ENCODE measurements around the gene NCAPD2. TPM values are rescaled to one million over a fixed set of nuclear protein-coding genes. Genes with fewer than 3 reads are reported as not detected.

NCAPD2 gene
- total and polyA plus RNA-seq, 3 donors from 2014 or later: 42.9 to 46.6 (median 43.1) TPM

- intact Hi-C loops (cut with DNase I; ENCODE audit: low total_unique reads): no loop called here
- peak overlapping the region in 1 of 2 donors; percentile 32 for H3K27ac ChIP-seq
- no peaks in the 10 kb centered on the region for H3K9me3 ChIP-seq
- TF ChIP-seq CTCF (IDR thresholded peaks at IDR 0.05) (no peak), POLR2A (IDR thresholded peaks at IDR 0.05) (no peak)
- no peak for DNase-seq
- whole genome bisulfite sequencing, 2 donors: 67 to 87% methylated on average over 13 of the region's 13 CpGs
- peaks cover 3% of the 10 kb centered on the region for H3K36me3 ChIP-seq (ENCODE audit: low read depth, missing control alignments)
- no peaks in the 10 kb centered on the region for H3K27me3 ChIP-seq
- H3K4me1 ChIP-seq: peaks cover 23% of the 10 kb centered on the region
- no peak overlapping the region for H3K4me3 ChIP-seq
Observed at GRCh38 chr12:6542209-6543009, 48.5 kb downstream of the NCAPD2 start.

- TF ChIP-seq POLR2A (IDR thresholded peaks at IDR 0.05) (no peak), CTCF (IDR thresholded peaks at IDR 0.05) (no peak)
Observed at GRCh38 chr12:6546016-6546415, 52.1 kb downstream of the NCAPD2 start.

GRCh38 chr12:6547566-6547965, 53.7 kb downstream of the NCAPD2 start:
- intact Hi-C loops (cut with DNase I; ENCODE audit: low total_unique reads): no loop called here
- H3K4me1 ChIP-seq: peaks cover 39% of the 10 kb centered on the region
- TF ChIP-seq CTCF (IDR thresholded peaks at IDR 0.05) (no peak), POLR2A (IDR thresholded peaks at IDR 0.05) (no peak)
- H3K27me3 ChIP-seq: no peaks in the 10 kb centered on the region
- WGBS, 2 donors: 69 to 78% methylated on average over 1 of the region's 1 CpG
- H3K36me3 ChIP-seq (ENCODE audit: low read depth, missing control alignments): peaks cover 3% of the 10 kb centered on the region
- peak overlapping the region in 1 of 2 donors; percentile 50 for H3K27ac ChIP-seq
- no peaks in the 10 kb centered on the region for H3K9me3 ChIP-seq
- no peak overlapping the region for H3K4me3 ChIP-seq
- no peak for DNase-seq

More at GRCh38 chr12:6546016-6546415, 52.1 kb downstream of the NCAPD2 start:
- no peak overlapping the region for H3K4me3 ChIP-seq
- peaks cover 3% of the 10 kb centered on the region for H3K36me3 ChIP-seq (ENCODE audit: low read depth, missing control alignments)
- H3K27ac ChIP-seq: no peak overlapping the region
- no peak for DNase-seq
- intact Hi-C loops (cut with DNase I; ENCODE audit: low total_unique reads): no loop called here
- H3K27me3 ChIP-seq: no peaks in the 10 kb centered on the region
- WGBS, 2 donors: 84 to 86% methylated on average over 9 to 10 of the region's 10 CpGs
- peaks cover 33% of the 10 kb centered on the region for H3K4me1 ChIP-seq
- no peaks in the 10 kb centered on the region for H3K9me3 ChIP-seq

GRCh38 chr12:6547987-6548386, 54.1 kb downstream of the NCAPD2 start:
- no peaks in the 10 kb centered on the region for H3K9me3 ChIP-seq
- H3K27me3 ChIP-seq: no peaks in the 10 kb centered on the region
- H3K36me3 ChIP-seq (ENCODE audit: low read depth, missing control alignments): peaks cover 3% of the 10 kb centered on the region
- H3K27ac ChIP-seq: peak overlapping the region in 1 of 2 donors; percentile 50
- H3K4me3 ChIP-seq: no peak overlapping the region
- H3K4me1 ChIP-seq: peaks cover 43% of the 10 kb centered on the region
- WGBS, 2 donors: 51 to 53% methylated on average over 9 of the region's 9 CpGs
- intact Hi-C loops (cut with DNase I; ENCODE audit: low total_unique reads): no loop called here
- peak; percentile 71 for DNase-seq
- TF ChIP-seq CTCF (IDR thresholded peaks at IDR 0.05) (no peak), POLR2A (IDR thresholded peaks at IDR 0.05) (no peak)
